IPS DF 6.9 (cell line): Measurements from ENCODE around the gene PRCD.

Experiments
- DNase-seq: peaks from one replicate; pipeline ENCODE4 v3.0.0-alpha.2; 2013; ENCODE audit warnings: low read depth, low spot score
- H3K27ac ChIP-seq: one replicate; pipeline ENCODE4 v1.5.1; 2013; ENCODE audit warnings: low read length, control low read depth
- H3K27me3 ChIP-seq: 2 replicates; pipeline ENCODE4 v1.6.1; 2013; ENCODE audit warnings: mild to moderate bottlenecking, low read length; ENCODE audit not compliant: control insufficient read depth, insufficient read depth
- H3K36me3 ChIP-seq: 2 replicates; pipeline ENCODE4 v1.6.1; 2013; ENCODE audit warnings: low read length; ENCODE audit not compliant: control insufficient read depth, insufficient read depth
- H3K4me1 ChIP-seq: 2 replicates; pipeline ENCODE4 v1.6.1; 2013; ENCODE audit warnings: low read length; ENCODE audit not compliant: control insufficient read depth, insufficient read depth
- H3K4me3 ChIP-seq: 2 replicates; pipeline ENCODE4 v1.5.1; 2013; ENCODE audit warnings: mild to moderate bottlenecking, low read length
- H3K9me3 ChIP-seq: 2 replicates; pipeline ENCODE4 v1.6.1; 2013; ENCODE audit warnings: low read length, inconsistent platforms; ENCODE audit not compliant: control insufficient read depth, insufficient read depth
- WGBS: extraction: QIAGEN DNeasy Blood & Tissue Kit; methylation state at CpG from one replicate; pipeline ENCODE4 v1.1.7; 2013; ENCODE audit warnings: mixed read lengths, missing lambda C conversion rate; ENCODE audit not compliant: insufficient read length, insufficient coverage; 5-methylcytosine and 5-hydroxymethylcytosine counted together

Gene PRCD

GRCh38 chr17:76497979-76498875, 41.6 kb upstream of the PRCD start:
- no peaks in the 10 kb centered on the region for H3K36me3 ChIP-seq
- no peak for DNase-seq
- no peaks in the 10 kb centered on the region for H3K27me3 ChIP-seq
- no peaks in the 10 kb centered on the region for H3K9me3 ChIP-seq
- peaks cover 13% of the 10 kb centered on the region for H3K4me1 ChIP-seq
- H3K27ac ChIP-seq = no peak overlapping the region
- no CpG with 5 or more reads among the region's 31 CpGs for WGBS
- no peak overlapping the region for H3K4me3 ChIP-seq

GRCh38 chr17:76498876-76499251, 41.0 kb upstream of the PRCD start:
- H3K9me3 ChIP-seq = no peaks in the 10 kb centered on the region
- no peak for DNase-seq
- no CpG with 5 or more reads among the region's 4 CpGs for WGBS
- no peaks in the 10 kb centered on the region for H3K36me3 ChIP-seq
- H3K27me3 ChIP-seq = no peaks in the 10 kb centered on the region
- no peak overlapping the region for H3K4me3 ChIP-seq
- no peak overlapping the region for H3K27ac ChIP-seq
- H3K4me1 ChIP-seq = peaks cover 11% of the 10 kb centered on the region

GRCh38 chr17:76499267-76499667, 40.6 kb upstream of the PRCD start:
- H3K4me3 ChIP-seq = no peak overlapping the region

GRCh38 chr17:76500074-76500746, 39.6 kb upstream of the PRCD start:
- H3K36me3 ChIP-seq = no peaks in the 10 kb centered on the region
- H3K27me3 ChIP-seq = no peaks in the 10 kb centered on the region
- H3K27ac ChIP-seq = no peak overlapping the region
- DNase-seq = no peak
- H3K9me3 ChIP-seq = no peaks in the 10 kb centered on the region
- H3K4me1 ChIP-seq = peaks cover 11% of the 10 kb centered on the region
- H3K4me3 ChIP-seq = peak overlapping the region; percentile 54; the same call in 1 of the 2 replicates
- no CpG with 5 or more reads among the region's 17 CpGs for WGBS

More at GRCh38 chr17:76499267-76499667, 40.6 kb upstream of the PRCD start:
- no peak for DNase-seq
- no peaks in the 10 kb centered on the region for H3K9me3 ChIP-seq
- WGBS = no CpG with 5 or more reads among the region's 5 CpGs
- H3K27ac ChIP-seq = no peak overlapping the region
- peaks cover 11% of the 10 kb centered on the region for H3K4me1 ChIP-seq
- no peaks in the 10 kb centered on the region for H3K27me3 ChIP-seq
- H3K36me3 ChIP-seq = no peaks in the 10 kb centered on the region

- Histone ChIP-seq H3K4me1 (peaks cover 11% of the 10 kb centered on the region), H3K4me3 (peak overlapping the region; percentile 54), H3K9me3 (no peaks in the 10 kb centered on the region), H3K36me3 (no peaks in the 10 kb centered on the region), H3K27ac (no peak overlapping the region), H3K27me3 (no peaks in the 10 kb centered on the region)
- DNase-seq = no peak
- WGBS = no CpG with 5 or more reads among the region's 10 CpGs
These were observed 39.2 kb upstream of the PRCD start for GRCh38 chr17:76500747-76501017.

- Histone ChIP-seq H3K36me3 (no peaks in the 10 kb centered on the region), H3K27ac (no peak within 1 kb of the TSS), H3K4me1 (peaks cover 11% of the 10 kb centered on the region), H3K4me3 (peak within 1 kb of the TSS; percentile 54), H3K27me3 (no peaks in the 10 kb centered on the region), H3K9me3 (no peaks in the 10 kb centered on the region)
- no peak for DNase-seq
- WGBS = no CpG with 5 or more reads among the region's 72 CpGs
These were observed 38.6 kb upstream of the PRCD start, which contains the start of gene RHBDF2 for GRCh38 chr17:76501018-76501826. Gene RHBDF2, minus strand, starts transcription at chr17:76501423. Its CDS starts 19,899 bp downstream, at chr17:76481524.

GRCh38 chr17:76501827-76502307, 38.0 kb upstream of the PRCD start:
- no CpG with 5 or more reads among the region's 11 CpGs for WGBS
- DNase-seq = no peak
- H3K9me3 ChIP-seq = no peaks in the 10 kb centered on the region
- H3K36me3 ChIP-seq = no peaks in the 10 kb centered on the region
- H3K27me3 ChIP-seq = no peaks in the 10 kb centered on the region
- no peak overlapping the region for H3K4me3 ChIP-seq
- no peak overlapping the region for H3K27ac ChIP-seq
- H3K4me1 ChIP-seq = peaks cover 11% of the 10 kb centered on the region

- no peak for DNase-seq
- H3K4me1 ChIP-seq = peaks cover 8% of the 10 kb centered on the region
- H3K36me3 ChIP-seq = no peaks in the 10 kb centered on the region
- H3K4me3 ChIP-seq = no peak overlapping the region
- no peak overlapping the region for H3K27ac ChIP-seq
- H3K27me3 ChIP-seq = no peaks in the 10 kb centered on the region
- no peaks in the 10 kb centered on the region for H3K9me3 ChIP-seq
- WGBS = no CpG with 5 or more reads among the region's 8 CpGs
These were observed 37.3 kb upstream of the PRCD start for GRCh38 chr17:76502341-76503211.

GRCh38 chr17:76504117-76504516, 35.7 kb upstream of the PRCD start:
- no peak overlapping the region for H3K27ac ChIP-seq
- no peaks in the 10 kb centered on the region for H3K36me3 ChIP-seq
- H3K4me1 ChIP-seq = peaks cover 2% of the 10 kb centered on the region
- WGBS = no CpG with 5 or more reads among the region's 7 CpGs
- DNase-seq = no peak
- no peaks in the 10 kb centered on the region for H3K9me3 ChIP-seq
- no peaks in the 10 kb centered on the region for H3K27me3 ChIP-seq
- no peak overlapping the region for H3K4me3 ChIP-seq
